ENCODE measurements around the gene C5orf58.

C5orf58 gene

DNA sequence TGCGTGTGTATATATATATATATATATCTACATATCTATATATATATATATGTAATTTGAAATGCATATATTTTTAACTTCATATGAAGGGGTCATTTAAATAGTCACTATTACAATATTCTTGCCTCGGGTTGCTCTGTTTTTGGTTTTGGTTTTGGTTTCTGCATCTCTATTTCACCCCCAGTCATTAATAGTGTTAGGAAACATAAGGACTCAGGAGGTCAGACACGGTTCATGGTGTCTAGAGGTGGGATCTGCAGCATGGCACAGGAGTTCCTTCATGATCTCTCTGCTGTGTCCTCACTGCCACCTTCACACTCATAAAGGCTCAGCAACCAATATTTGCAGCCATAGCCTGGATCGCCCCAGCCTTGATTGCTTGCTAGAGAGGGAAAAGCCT, 16.6 kb downstream of the C5orf58 start:
- H4K20me1 ChIP-seq (ENCODE audit: insufficient read depth, low read length) = no peaks in the 10 kb centered on the region
- H3K9me2 ChIP-seq (replicated peaks; ENCODE audit: insufficient read depth, low read length) = no peaks in the 10 kb centered on the region
- TF ChIP-seq EZH2 (optimal IDR thresholded peaks at IDR 0.05; ENCODE audit: low read depth, low read length) (no peak), EZH2phosphoT487 (IDR thresholded peaks at IDR 0.05; ENCODE audit: low read length) (no peak)
- TF ChIP-seq, protein P1, sequence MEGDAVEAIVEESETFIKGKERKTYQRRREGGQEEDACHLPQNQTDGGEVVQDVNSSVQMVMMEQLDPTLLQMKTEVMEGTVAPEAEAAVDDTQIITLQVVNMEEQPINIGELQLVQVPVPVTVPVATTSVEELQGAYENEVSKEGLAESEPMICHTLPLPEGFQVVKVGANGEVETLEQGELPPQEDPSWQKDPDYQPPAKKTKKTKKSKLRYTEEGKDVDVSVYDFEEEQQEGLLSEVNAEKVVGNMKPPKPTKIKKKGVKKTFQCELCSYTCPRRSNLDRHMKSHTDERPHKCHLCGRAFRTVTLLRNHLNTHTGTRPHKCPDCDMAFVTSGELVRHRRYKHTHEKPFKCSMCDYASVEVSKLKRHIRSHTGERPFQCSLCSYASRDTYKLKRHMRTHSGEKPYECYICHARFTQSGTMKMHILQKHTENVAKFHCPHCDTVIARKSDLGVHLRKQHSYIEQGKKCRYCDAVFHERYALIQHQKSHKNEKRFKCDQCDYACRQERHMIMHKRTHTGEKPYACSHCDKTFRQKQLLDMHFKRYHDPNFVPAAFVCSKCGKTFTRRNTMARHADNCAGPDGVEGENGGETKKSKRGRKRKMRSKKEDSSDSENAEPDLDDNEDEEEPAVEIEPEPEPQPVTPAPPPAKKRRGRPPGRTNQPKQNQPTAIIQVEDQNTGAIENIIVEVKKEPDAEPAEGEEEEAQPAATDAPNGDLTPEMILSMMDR (IDR thresholded peaks at IDR 0.05; ENCODE audit: low read length) = no peak
- no peak overlapping the region for H3K4me2 ChIP-seq (ENCODE audit: low read depth, low read length)
- H3K27ac ChIP-seq (ENCODE audit: low read length) = no peak overlapping the region
- H3K27me3 ChIP-seq (replicated peaks; ENCODE audit: insufficient read depth, low read length) = no peaks in the 10 kb centered on the region
- no peaks in the 10 kb centered on the region for H3K79me2 ChIP-seq (ENCODE audit: low read length)
- peaks cover 9% of the 10 kb centered on the region for H3K4me1 ChIP-seq (ENCODE audit: low read length)
- no peak overlapping the region for H3K4me3 ChIP-seq (ENCODE audit: low read length)
- H3K9ac ChIP-seq (ENCODE audit: low read length) = no peak overlapping the region
- peaks cover 58% of the 10 kb centered on the region for H3K36me3 ChIP-seq (replicated peaks; ENCODE audit: insufficient read depth, low read length)
- DNase-seq = no peak
- no peak overlapping the region for H2AFZ ChIP-seq (ENCODE audit: low read length)
- peaks cover 7% of the 10 kb centered on the region for H3F3A ChIP-seq (ENCODE audit: insufficient read depth, low read length)
- no peaks in the 10 kb centered on the region for H3K9me3 ChIP-seq (replicated peaks; ENCODE audit: insufficient read depth, low read length)

DNA sequence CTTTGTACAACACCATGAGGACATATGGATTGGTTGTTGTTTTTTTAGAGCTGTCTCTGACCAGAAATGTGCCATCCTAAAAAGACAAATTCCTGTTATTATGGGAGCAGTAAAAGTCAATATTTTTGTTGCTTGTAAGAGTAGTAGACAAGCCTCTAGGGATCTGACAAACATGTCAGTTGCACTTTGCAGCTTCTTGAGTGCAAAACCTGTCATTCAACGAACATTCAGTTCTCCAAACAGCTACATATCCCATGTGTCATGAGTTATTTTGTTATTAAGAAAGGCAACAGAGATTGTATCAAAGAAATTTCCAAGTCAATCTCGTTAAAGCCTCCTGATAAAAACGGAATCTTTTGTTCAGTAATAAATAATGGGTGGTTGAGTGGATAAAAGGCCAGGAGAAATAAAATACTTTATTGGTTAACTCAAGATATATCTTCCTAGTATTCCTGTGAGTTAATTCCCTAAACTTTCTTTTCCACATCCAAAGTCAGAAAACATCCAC, 18.1 kb downstream of the C5orf58 start:
- peaks cover 24% of the 10 kb centered on the region for H3K4me1 ChIP-seq (ENCODE audit: low read length)
- H3K27me3 ChIP-seq (replicated peaks; ENCODE audit: insufficient read depth, low read length) = no peaks in the 10 kb centered on the region
- peaks cover 22% of the 10 kb centered on the region for H3F3A ChIP-seq (ENCODE audit: insufficient read depth, low read length)
- TF ChIP-seq EZH2phosphoT487 (IDR thresholded peaks at IDR 0.05; ENCODE audit: low read length) = no peak
- TF ChIP-seq, protein P1 (IDR thresholded peaks at IDR 0.05; ENCODE audit: low read length) = no peak
- TF ChIP-seq EZH2 (optimal IDR thresholded peaks at IDR 0.05; ENCODE audit: low read depth, low read length) = no peak
- no peak for DNase-seq
- no peaks in the 10 kb centered on the region for H4K20me1 ChIP-seq (ENCODE audit: insufficient read depth, low read length)
- no peaks in the 10 kb centered on the region for H3K9me3 ChIP-seq (replicated peaks; ENCODE audit: insufficient read depth, low read length)
- no peaks in the 10 kb centered on the region for H3K9me2 ChIP-seq (replicated peaks; ENCODE audit: insufficient read depth, low read length)
- no peak overlapping the region for H2AFZ ChIP-seq (ENCODE audit: low read length)
- no peaks in the 10 kb centered on the region for H3K79me2 ChIP-seq (ENCODE audit: low read length)
- H3K9ac ChIP-seq (ENCODE audit: low read length) = no peak overlapping the region
- H3K36me3 ChIP-seq (replicated peaks; ENCODE audit: insufficient read depth, low read length) = peaks cover 59% of the 10 kb centered on the region
- H3K4me2 ChIP-seq (ENCODE audit: low read depth, low read length) = no peak overlapping the region
- H3K4me3 ChIP-seq (ENCODE audit: low read length) = no peak overlapping the region
- H3K27ac ChIP-seq (ENCODE audit: low read length) = no peak overlapping the region

DNA sequence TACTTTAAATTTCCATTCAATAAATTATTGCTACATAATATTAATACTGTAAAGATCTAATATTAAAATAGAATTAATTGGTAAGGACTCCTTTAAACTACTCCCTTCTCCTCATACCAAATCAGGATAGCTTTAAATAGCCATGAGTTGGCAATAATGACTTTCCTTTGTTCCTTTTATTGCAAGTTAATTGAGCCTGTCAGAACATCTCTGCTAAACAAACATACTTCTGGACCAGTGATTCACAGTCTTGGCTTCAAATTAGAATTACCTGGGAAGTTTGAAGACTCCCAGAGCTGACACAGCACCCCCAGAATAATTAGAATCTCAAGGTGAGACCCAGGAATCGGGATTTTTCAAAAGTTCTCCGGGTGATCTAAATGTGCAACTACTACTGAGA, 18.7 kb downstream of the C5orf58 start:
- H3K9me3 ChIP-seq (replicated peaks; ENCODE audit: insufficient read depth, low read length) = no peaks in the 10 kb centered on the region
- no peak overlapping the region for H2AFZ ChIP-seq (ENCODE audit: low read length)
- no peak overlapping the region for H3K4me2 ChIP-seq (ENCODE audit: low read depth, low read length)
- DNase-seq = no peak
- peaks cover 27% of the 10 kb centered on the region for H3F3A ChIP-seq (ENCODE audit: insufficient read depth, low read length)
- no peaks in the 10 kb centered on the region for H3K9me2 ChIP-seq (replicated peaks; ENCODE audit: insufficient read depth, low read length)
- no peak overlapping the region for H3K27ac ChIP-seq (ENCODE audit: low read length)
- no peaks in the 10 kb centered on the region for H4K20me1 ChIP-seq (ENCODE audit: insufficient read depth, low read length)
- peaks cover 30% of the 10 kb centered on the region for H3K4me1 ChIP-seq (ENCODE audit: low read length)
- TF ChIP-seq EZH2 (optimal IDR thresholded peaks at IDR 0.05; ENCODE audit: low read depth, low read length) (no peak), EZH2phosphoT487 (IDR thresholded peaks at IDR 0.05; ENCODE audit: low read length) (no peak)
- TF ChIP-seq, protein P1 (IDR thresholded peaks at IDR 0.05; ENCODE audit: low read length) = no peak
- H3K27me3 ChIP-seq (replicated peaks; ENCODE audit: insufficient read depth, low read length) = no peaks in the 10 kb centered on the region
- H3K9ac ChIP-seq (ENCODE audit: low read length) = no peak overlapping the region
- no peak overlapping the region for H3K4me3 ChIP-seq (ENCODE audit: low read length)
- H3K36me3 ChIP-seq (replicated peaks; ENCODE audit: insufficient read depth, low read length) = peaks cover 60% of the 10 kb centered on the region
- no peaks in the 10 kb centered on the region for H3K79me2 ChIP-seq (ENCODE audit: low read length)
